ENCODE results near the gene IRX3. TPM values are rescaled to one million over a fixed set of nuclear protein-coding genes. Genes with fewer than 3 reads are reported as not detected.

IRX3 gene
- total RNA-seq, 1 donor from 2014 or later = 108 TPM

DNA sequence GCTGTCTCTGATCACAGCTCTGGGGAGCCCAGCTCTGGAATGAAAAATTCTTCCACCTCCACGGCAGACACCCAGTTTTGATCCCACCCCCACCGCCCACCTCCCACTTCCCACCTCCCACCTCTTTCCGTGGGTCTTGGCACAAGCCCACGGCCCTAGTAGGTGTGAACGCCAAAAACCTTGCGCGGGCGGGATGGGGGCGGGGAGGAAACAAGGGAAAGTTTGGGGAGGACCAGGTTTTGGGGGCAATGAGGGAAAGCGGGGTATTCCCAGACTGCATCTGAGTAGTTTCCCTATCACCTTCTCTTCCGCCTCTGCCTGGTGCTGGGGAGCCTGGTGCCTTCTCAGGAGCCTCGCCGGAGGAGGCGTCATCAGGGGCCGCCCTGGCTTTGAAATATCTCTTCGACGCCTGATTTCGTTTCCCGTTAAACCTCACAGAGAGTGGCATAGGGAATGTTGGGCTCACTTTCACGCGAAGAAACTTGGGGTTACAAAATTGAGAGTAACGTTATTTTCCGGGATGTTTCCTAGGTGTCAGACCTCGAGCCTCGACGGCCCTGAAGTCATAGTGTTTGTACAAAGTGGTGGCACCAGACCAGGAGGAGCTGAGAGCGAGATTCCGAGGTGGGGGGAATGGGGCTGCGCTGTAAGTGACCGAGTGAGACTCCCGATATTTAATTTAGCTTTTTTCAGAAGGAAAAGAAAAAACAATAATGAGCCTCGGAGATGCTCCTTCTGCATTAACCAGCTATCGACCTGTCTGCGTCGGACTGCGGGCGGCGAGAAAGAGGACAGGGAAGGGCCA, 1.6 kb upstream of the IRX3 start:
- ATAC-seq = no peak
- H3K9me3 ChIP-seq = no peaks in the 10 kb centered on the region
- no peak for TF ChIP-seq CTCF (IDR thresholded peaks at IDR 0.05)
- peaks cover 16% of the 10 kb centered on the region for H3K4me1 ChIP-seq
- DNase-seq = no peak
- peaks cover 94% of the 10 kb centered on the region for H3K27me3 ChIP-seq (ENCODE audit: low read depth)
- peak overlapping the region; percentile 60 for H3K4me3 ChIP-seq
- no peaks in the 10 kb centered on the region for H3K36me3 ChIP-seq
- intact Hi-C loops (cut with DNase I) = no loop called here
- no peak overlapping the region for H3K27ac ChIP-seq

GRCh38 chr16:54287131-54288029, 793 bp upstream of the IRX3 start:
- intact Hi-C loops (cut with DNase I) = no loop called here
- peak overlapping the region; percentile 84 for H3K27ac ChIP-seq
- no peak for TF ChIP-seq CTCF (IDR thresholded peaks at IDR 0.05)
- ATAC-seq = peak; percentile 29 to 45
- peaks cover 18% of the 10 kb centered on the region for H3K4me1 ChIP-seq
- H3K36me3 ChIP-seq = no peaks in the 10 kb centered on the region
- peak overlapping the region; percentile 60 for H3K4me3 ChIP-seq
- peak; percentile 66 for DNase-seq
- H3K9me3 ChIP-seq = no peaks in the 10 kb centered on the region
- H3K27me3 ChIP-seq (ENCODE audit: low read depth) = peaks cover 95% of the 10 kb centered on the region

- DNase-seq (no peak), ATAC-seq (peak in 1 of 2 donors; percentile 76)
- H3K27me3 ChIP-seq (ENCODE audit: low read depth) = peaks cover 96% of the 10 kb centered on the region
- peak overlapping the region; percentile 60 for H3K4me3 ChIP-seq
- no peaks in the 10 kb centered on the region for H3K36me3 ChIP-seq
- intact Hi-C loops (cut with DNase I) = no loop called here
- H3K27ac ChIP-seq = peak overlapping the region; percentile 73
- TF ChIP-seq CTCF (IDR thresholded peaks at IDR 0.05) = no peak
- no peaks in the 10 kb centered on the region for H3K9me3 ChIP-seq
- H3K4me1 ChIP-seq = peaks cover 29% of the 10 kb centered on the region
These were observed 559 bp downstream of the IRX3 start for GRCh38 chr16:54286090-54286365.

GRCh38 chr16:54285414-54286089, 1.0 kb downstream of the IRX3 start:
- TF ChIP-seq CTCF (IDR thresholded peaks at IDR 0.05) = no peak
- H3K27ac ChIP-seq = peak overlapping the region; percentile 73
- no peak for DNase-seq
- peak overlapping the region; percentile 60 for H3K4me3 ChIP-seq
- peaks cover 29% of the 10 kb centered on the region for H3K4me1 ChIP-seq
- H3K36me3 ChIP-seq = no peaks in the 10 kb centered on the region
- no peaks in the 10 kb centered on the region for H3K9me3 ChIP-seq
- H3K27me3 ChIP-seq (ENCODE audit: low read depth) = peaks cover 96% of the 10 kb centered on the region
- intact Hi-C loops (cut with DNase I) = no loop called here
- no peak for ATAC-seq

DNA sequence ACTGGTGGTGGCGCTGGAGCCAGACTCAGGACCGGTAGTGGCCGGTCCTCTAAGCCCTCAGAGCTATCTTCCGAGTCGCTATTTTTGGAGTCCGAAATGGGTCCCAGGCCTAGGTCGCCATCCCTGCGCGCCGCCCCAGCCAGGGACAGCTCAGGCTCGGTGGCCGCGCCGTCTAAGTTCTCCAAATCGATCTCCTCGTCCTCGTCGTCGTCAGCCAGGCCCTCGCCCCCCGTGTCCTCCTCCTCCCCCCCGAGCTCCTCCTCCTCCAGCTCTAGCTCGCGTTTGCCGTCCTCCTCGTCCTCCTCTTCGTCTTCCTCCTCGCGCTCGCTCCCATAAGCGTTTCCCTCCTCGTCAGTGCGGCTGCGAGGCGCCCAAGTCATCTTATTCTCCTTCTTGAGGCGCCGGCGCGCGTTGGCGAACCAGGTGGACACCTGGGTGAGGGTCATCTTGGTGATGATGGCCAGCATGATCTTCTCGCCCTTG, 1.6 kb downstream of the IRX3 start:
- DNase-seq (no peak), ATAC-seq (no peak)
- Histone ChIP-seq H3K4me1 (peaks cover 29% of the 10 kb centered on the region), H3K27ac (peak overlapping the region; percentile 73), H3K9me3 (no peaks in the 10 kb centered on the region), H3K27me3 (ENCODE audit: low read depth) (peaks cover 91% of the 10 kb centered on the region), H3K36me3 (no peaks in the 10 kb centered on the region), H3K4me3 (peak overlapping the region; percentile 60)
- intact Hi-C loops (cut with DNase I) = no loop called here
- no peak for TF ChIP-seq CTCF (IDR thresholded peaks at IDR 0.05)
